Liver (tissue), 9 donors: ENCODE measurements around the gene MGAT5. TPM values are rescaled to one million over a fixed set of nuclear protein-coding genes. Genes with fewer than 3 reads are reported as not detected.

Experiments used
- DNase-seq: peaks from one replicate; pipeline ENCODE4 v3.0.0-alpha.2; 2017; ENCODE audit warnings: low spot score
- H3K27ac ChIP-seq, 2 donors: one replicate each; pipeline ENCODE4 v1.7.0; 2013; ENCODE audit warnings: inconsistent platforms in 2 of 2, low read length in 2 of 2, control low read depth in 1 of 2, low read depth in 1 of 2, mild to moderate bottlenecking in 1 of 2
- H3K27me3 ChIP-seq, 4 donors: one replicate each; pipeline versions ENCODE4 v1.6.1 to v1.7.0; 2013; ENCODE audit warnings: low read length in 3 of 4, inconsistent platforms in 1 of 4, mild to moderate bottlenecking in 1 of 4, moderate library complexity in 1 of 4; ENCODE audit not compliant: control insufficient read depth in 4 of 4, insufficient read depth in 4 of 4
- H3K36me3 ChIP-seq, 4 donors: one replicate each; pipeline versions ENCODE4 v1.6.1 to v1.7.0; 2013; ENCODE audit warnings: low read length in 3 of 4, mild to moderate bottlenecking in 3 of 4, low read depth in 1 of 4, moderate library complexity in 1 of 4; ENCODE audit not compliant: control insufficient read depth in 4 of 4, insufficient read depth in 3 of 4
- H3K4me1 ChIP-seq, 4 donors: one replicate each; pipeline versions ENCODE4 v1.6.1 to v1.7.0; 2013; ENCODE audit warnings: low read length in 3 of 4, mild to moderate bottlenecking in 3 of 4, moderate library complexity in 1 of 4; ENCODE audit not compliant: control insufficient read depth in 4 of 4, insufficient read depth in 4 of 4
- H3K4me3 ChIP-seq, 3 donors: one replicate each; pipeline versions ENCODE4 v1.6.1 to v1.7.0; 2013; ENCODE audit warnings: low read length in 3 of 3, control low read depth in 1 of 3, low read depth in 1 of 3, mild to moderate bottlenecking in 1 of 3
- H3K9ac ChIP-seq, 2 donors: one replicate each; pipeline ENCODE4 v1.7.0; 2013; ENCODE audit warnings: low read length in 2 of 2, mild to moderate bottlenecking in 2 of 2, moderate library complexity in 2 of 2, control low read depth in 1 of 2, low read depth in 1 of 2
- H3K9me3 ChIP-seq, 4 donors: one replicate each; pipeline versions ENCODE4 v1.6.1 to v1.7.0; 2013; ENCODE audit warnings: low read length in 3 of 4; ENCODE audit not compliant: control insufficient read depth in 4 of 4
- EGR1 ChIP-seq, 2 donors: IDR thresholded peaks; 2 replicates each; pipeline ENCODE4 v1.6.1; 2016 to 2018; ENCODE audit warnings: antibody characterized with exemption in 2 of 2, low read depth in 2 of 2
- FOXA1 ChIP-seq: IDR thresholded peaks from 2 replicates; pipeline ENCODE4 v1.6.1; 2016; ENCODE audit warnings: antibody characterized with exemption
- FOXA2 ChIP-seq: IDR thresholded peaks from 2 replicates; pipeline ENCODE4 v1.6.1; 2016; ENCODE audit warnings: antibody characterized with exemption
- GABPA ChIP-seq, 2 donors: IDR thresholded peaks in 1 of 2; conservative IDR thresholded peaks in 1 of 2; 2 replicates each; pipeline ENCODE4 v1.6.1; 2016; ENCODE audit warnings: antibody characterized with exemption in 2 of 2, mild to moderate bottlenecking in 1 of 2, moderate library complexity in 1 of 2
- HNF4A ChIP-seq, 2 donors: conservative IDR thresholded peaks; 2 replicates each; pipeline ENCODE4 v1.6.1; 2016; ENCODE audit warnings: antibody characterized with exemption in 2 of 2, mild to moderate bottlenecking in 2 of 2
- HNF4G ChIP-seq: IDR thresholded peaks from 2 replicates; pipeline ENCODE4 v1.6.1; 2016; ENCODE audit warnings: antibody characterized with exemption
- JUND ChIP-seq, 2 donors: IDR thresholded peaks; 2 replicates each; pipeline ENCODE4 v1.6.1; 2016; ENCODE audit warnings: antibody characterized with exemption in 2 of 2
- NR2F2 ChIP-seq: IDR thresholded peaks from 2 replicates; pipeline ENCODE4 v1.6.1; 2016; ENCODE audit warnings: antibody characterized with exemption
- RAD21 ChIP-seq, 2 donors: IDR thresholded peaks; 2 replicates each; pipeline ENCODE4 v1.6.1; 2016; ENCODE audit warnings: antibody characterized with exemption in 2 of 2, mild to moderate bottlenecking in 2 of 2
- RXRA ChIP-seq, 2 donors: IDR thresholded peaks; 2 replicates each; pipeline ENCODE4 v1.6.1; 2017 to 2018; ENCODE audit warnings: antibody characterized with exemption in 2 of 2, mild to moderate bottlenecking in 1 of 2
- SP1 ChIP-seq: IDR thresholded peaks from 2 replicates; pipeline ENCODE4 v1.6.1; 2018; ENCODE audit warnings: antibody characterized with exemption, mild to moderate bottlenecking
- TAF1 ChIP-seq: conservative IDR thresholded peaks from 2 replicates; pipeline ENCODE4 v1.6.1; 2016; ENCODE audit warnings: antibody characterized with exemption, mild to moderate bottlenecking
- WGBS: extraction: QIAGEN DNeasy Blood & Tissue Kit; methylation state at CpG from one replicate; pipeline ENCODE4 v1.1.7; 2013; 5-methylcytosine and 5-hydroxymethylcytosine counted together
- polyA plus RNA-seq, 2 donors: library from polyadenylated mRNA; stranded (reverse) in 1 of 2; unstranded in 1 of 2; fragments of 200-250 nt in 1 of 2; fragments of >200 nt in 1 of 2; fragmentation: Nextera tagmentation in 1 of 2; extraction: Ambion mirVana in 1 of 2; gene quantifications; one replicate each; pipeline versions ENCODE4 v1.2.1 to v1.2.3, GENCODE V29; 2013 to 2015
- total RNA-seq, 2 donors: library from RNA; depleted of rRNA; stranded (reverse); fragments of >200 nt; gene quantifications; one replicate each; pipeline ENCODE4 v1.2.3, GENCODE V29; 2014
- TF ChIP-seq, protein P1 (sequence below): IDR thresholded peaks from 2 replicates; pipeline ENCODE4 v1.6.1; 2016; ENCODE audit warnings: antibody characterized with exemption
- TF ChIP-seq, protein P2 (sequence below): IDR thresholded peaks from 2 replicates; pipeline ENCODE4 v1.6.1; 2016; ENCODE audit warnings: antibody characterized with exemption
- TF ChIP-seq, protein P3 (sequence below): fragments of 150-350 bp; IDR thresholded peaks from 2 replicates; pipeline ENCODE4 v1.5.1; 2017; ENCODE audit warnings: improper control_type of control experiment, low read depth, low read length; ENCODE audit not compliant: missing input control
- TF ChIP-seq, protein P4 (sequence below): IDR thresholded peaks from 2 replicates; pipeline ENCODE4 v1.6.1; 2016; ENCODE audit warnings: antibody characterized with exemption, mild to moderate bottlenecking
- TF ChIP-seq, protein P5 (sequence below): IDR thresholded peaks from 2 replicates; pipeline ENCODE4 v1.6.1; 2016; ENCODE audit warnings: antibody characterized with exemption
- donor health status: healthy.
- donor health status: healthy.
- donor health status: healthy.
- donor health status: healthy.
- donor health status: healthy.

Gene MGAT5
- total and polyA plus RNA-seq, 4 donors = 1.8 to 12.7 (median 5.6) TPM

DNA sequence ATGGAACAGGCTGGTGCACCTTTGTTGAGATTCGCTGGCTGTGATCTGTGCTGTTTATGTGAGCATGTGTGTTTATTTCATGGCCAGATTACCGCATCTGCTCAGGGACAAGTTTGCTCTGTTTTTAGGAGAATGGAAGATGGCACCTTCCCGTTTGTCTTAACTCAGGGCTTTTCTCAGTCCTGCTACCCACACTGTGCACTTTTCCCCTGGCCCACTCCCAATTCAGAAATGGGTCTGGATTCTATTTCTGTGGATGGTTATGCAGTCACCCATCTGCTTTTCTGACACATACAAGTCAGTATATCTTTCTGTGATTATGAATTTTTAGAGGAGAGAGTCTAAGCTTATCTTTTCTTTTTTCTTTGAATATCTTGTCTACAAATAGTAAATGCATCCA lies 15.4 kb downstream of the MGAT5 start:
- Histone ChIP-seq H3K9me3 (no peaks in the 10 kb centered on the region), H3K27me3 (no peaks in the 10 kb centered on the region), H3K4me3 (no peak overlapping the region), H3K4me1 (no peaks in the 10 kb centered on the region), H3K9ac (no peak overlapping the region), H3K36me3 (peaks cover 0 to 4% (median 0%) of the 10 kb centered on the region in 4 donors), H3K27ac (no peak overlapping the region)
- DNase-seq = no peak
- TF ChIP-seq JUND (IDR thresholded peaks at IDR 0.05) = no peak
- TF ChIP-seq, protein P1, sequence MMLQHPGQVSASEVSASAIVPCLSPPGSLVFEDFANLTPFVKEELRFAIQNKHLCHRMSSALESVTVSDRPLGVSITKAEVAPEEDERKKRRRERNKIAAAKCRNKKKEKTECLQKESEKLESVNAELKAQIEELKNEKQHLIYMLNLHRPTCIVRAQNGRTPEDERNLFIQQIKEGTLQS = no peak
- WGBS = 95% methylated on average over 3 of the region's 3 CpGs

DNA sequence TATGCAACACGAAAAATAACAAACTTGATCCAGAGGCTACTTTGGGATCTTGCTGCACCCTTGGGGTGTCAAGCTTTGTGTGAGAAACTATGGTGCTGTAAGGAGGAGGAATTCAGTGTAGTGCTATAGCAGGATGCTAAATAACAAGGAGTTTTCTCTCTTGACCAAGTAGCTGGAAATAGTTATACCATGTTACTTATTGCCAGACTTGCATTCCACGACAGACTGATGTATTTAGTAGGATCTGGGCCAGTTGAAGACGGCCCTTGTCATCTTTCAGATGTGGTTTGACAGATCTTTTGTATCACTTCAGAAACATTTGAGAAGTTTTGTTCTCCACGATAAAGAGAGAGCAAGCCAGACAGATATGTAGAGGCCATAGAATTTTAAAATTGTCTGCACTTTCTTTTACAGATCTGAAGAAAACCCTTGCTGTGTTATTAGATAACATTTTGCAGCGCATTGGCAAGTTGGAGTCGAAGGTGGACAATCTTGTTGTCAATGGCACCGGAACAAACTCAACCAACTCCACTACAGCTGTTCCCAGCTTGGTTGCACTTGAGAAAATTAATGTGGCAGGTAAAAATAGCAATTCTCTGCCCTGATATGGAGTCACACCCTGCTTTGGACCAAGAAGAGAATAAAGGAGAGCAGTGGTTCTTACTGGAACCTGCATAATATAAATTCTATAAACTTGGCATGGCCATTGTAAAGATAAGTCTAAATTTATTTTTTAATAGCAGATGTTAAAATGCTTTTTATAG lies 16.3 kb downstream of the MGAT5 start:
- Histone ChIP-seq H3K4me1 (no peaks in the 10 kb centered on the region), H3K4me3 (no peak overlapping the region), H3K9me3 (no peaks in the 10 kb centered on the region), H3K27ac (no peak overlapping the region), H3K27me3 (no peaks in the 10 kb centered on the region), H3K9ac (no peak overlapping the region), H3K36me3 (peaks cover 0 to 4% (median 0%) of the 10 kb centered on the region in 4 donors)
- 92% methylated on average over 7 of the region's 7 CpGs for WGBS
- DNase-seq = no peak
- TF ChIP-seq, protein P2, sequence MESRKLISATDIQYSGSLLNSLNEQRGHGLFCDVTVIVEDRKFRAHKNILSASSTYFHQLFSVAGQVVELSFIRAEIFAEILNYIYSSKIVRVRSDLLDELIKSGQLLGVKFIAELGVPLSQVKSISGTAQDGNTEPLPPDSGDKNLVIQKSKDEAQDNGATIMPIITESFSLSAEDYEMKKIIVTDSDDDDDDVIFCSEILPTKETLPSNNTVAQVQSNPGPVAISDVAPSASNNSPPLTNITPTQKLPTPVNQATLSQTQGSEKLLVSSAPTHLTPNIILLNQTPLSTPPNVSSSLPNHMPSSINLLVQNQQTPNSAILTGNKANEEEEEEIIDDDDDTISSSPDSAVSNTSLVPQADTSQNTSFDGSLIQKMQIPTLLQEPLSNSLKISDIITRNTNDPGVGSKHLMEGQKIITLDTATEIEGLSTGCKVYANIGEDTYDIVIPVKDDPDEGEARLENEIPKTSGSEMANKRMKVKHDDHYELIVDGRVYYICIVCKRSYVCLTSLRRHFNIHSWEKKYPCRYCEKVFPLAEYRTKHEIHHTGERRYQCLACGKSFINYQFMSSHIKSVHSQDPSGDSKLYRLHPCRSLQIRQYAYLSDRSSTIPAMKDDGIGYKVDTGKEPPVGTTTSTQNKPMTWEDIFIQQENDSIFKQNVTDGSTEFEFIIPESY = no peak

DNA sequence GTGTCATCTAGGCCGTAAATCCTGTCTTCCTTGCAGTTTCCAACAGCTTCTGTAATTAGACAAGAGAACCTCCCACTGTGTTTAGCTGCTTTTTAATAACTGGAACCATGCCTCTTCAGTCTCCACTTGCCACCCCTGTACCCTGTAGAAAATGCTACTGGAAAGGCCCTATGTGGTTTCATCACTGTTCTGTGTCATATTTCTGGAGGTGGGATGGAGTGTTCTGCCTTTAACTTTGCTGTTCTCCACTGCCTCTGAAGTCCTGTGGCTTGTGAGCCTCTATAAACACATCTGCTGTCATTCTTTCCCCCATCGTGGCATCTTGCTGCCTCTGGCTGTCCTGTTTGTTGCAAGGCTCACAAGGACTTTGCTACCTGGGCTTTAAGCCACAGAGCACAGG lies 17.9 kb downstream of the MGAT5 start:
- DNase-seq = no peak
- H3K36me3 ChIP-seq = peaks cover 0 to 4% (median 0%) of the 10 kb centered on the region in 4 donors
- WGBS = 64% methylated on average over 2 of the region's 2 CpGs
- H3K9ac ChIP-seq = no peak overlapping the region
- no peak overlapping the region for H3K27ac ChIP-seq
- no peaks in the 10 kb centered on the region for H3K4me1 ChIP-seq
- H3K9me3 ChIP-seq = no peaks in the 10 kb centered on the region
- no peaks in the 10 kb centered on the region for H3K27me3 ChIP-seq
- H3K4me3 ChIP-seq = no peak overlapping the region
- TF ChIP-seq EGR1 (IDR thresholded peaks at IDR 0.05; ENCODE audit: low read depth in 2 of 2) = no peak
- TF ChIP-seq, protein P1 = no peak
- no peak for TF ChIP-seq GABPA (IDR thresholded peaks at IDR 0.05 in 1 of 2, conservative IDR thresholded peaks at IDR 0.05 in 1 of 2)
- TF ChIP-seq FOXA1 = no peak
- no peak for TF ChIP-seq RAD21 (IDR thresholded peaks at IDR 0.05)
- TF ChIP-seq JUND (IDR thresholded peaks at IDR 0.05) = no peak
- TF ChIP-seq TAF1 = no peak
- TF ChIP-seq, protein P2 = no peak
- no peak for TF ChIP-seq NR2F2
- TF ChIP-seq SP1 = no peak
- no peak for TF ChIP-seq HNF4G
- TF ChIP-seq, protein P3, sequence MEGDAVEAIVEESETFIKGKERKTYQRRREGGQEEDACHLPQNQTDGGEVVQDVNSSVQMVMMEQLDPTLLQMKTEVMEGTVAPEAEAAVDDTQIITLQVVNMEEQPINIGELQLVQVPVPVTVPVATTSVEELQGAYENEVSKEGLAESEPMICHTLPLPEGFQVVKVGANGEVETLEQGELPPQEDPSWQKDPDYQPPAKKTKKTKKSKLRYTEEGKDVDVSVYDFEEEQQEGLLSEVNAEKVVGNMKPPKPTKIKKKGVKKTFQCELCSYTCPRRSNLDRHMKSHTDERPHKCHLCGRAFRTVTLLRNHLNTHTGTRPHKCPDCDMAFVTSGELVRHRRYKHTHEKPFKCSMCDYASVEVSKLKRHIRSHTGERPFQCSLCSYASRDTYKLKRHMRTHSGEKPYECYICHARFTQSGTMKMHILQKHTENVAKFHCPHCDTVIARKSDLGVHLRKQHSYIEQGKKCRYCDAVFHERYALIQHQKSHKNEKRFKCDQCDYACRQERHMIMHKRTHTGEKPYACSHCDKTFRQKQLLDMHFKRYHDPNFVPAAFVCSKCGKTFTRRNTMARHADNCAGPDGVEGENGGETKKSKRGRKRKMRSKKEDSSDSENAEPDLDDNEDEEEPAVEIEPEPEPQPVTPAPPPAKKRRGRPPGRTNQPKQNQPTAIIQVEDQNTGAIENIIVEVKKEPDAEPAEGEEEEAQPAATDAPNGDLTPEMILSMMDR = no peak
- no peak for TF ChIP-seq HNF4A (conservative IDR thresholded peaks at IDR 0.05)
- no peak for TF ChIP-seq FOXA2
- TF ChIP-seq, protein P4, sequence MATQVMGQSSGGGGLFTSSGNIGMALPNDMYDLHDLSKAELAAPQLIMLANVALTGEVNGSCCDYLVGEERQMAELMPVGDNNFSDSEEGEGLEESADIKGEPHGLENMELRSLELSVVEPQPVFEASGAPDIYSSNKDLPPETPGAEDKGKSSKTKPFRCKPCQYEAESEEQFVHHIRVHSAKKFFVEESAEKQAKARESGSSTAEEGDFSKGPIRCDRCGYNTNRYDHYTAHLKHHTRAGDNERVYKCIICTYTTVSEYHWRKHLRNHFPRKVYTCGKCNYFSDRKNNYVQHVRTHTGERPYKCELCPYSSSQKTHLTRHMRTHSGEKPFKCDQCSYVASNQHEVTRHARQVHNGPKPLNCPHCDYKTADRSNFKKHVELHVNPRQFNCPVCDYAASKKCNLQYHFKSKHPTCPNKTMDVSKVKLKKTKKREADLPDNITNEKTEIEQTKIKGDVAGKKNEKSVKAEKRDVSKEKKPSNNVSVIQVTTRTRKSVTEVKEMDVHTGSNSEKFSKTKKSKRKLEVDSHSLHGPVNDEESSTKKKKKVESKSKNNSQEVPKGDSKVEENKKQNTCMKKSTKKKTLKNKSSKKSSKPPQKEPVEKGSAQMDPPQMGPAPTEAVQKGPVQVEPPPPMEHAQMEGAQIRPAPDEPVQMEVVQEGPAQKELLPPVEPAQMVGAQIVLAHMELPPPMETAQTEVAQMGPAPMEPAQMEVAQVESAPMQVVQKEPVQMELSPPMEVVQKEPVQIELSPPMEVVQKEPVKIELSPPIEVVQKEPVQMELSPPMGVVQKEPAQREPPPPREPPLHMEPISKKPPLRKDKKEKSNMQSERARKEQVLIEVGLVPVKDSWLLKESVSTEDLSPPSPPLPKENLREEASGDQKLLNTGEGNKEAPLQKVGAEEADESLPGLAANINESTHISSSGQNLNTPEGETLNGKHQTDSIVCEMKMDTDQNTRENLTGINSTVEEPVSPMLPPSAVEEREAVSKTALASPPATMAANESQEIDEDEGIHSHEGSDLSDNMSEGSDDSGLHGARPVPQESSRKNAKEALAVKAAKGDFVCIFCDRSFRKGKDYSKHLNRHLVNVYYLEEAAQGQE = no peak
- no peak for TF ChIP-seq RXRA (IDR thresholded peaks at IDR 0.05)
- TF ChIP-seq, protein P5, sequence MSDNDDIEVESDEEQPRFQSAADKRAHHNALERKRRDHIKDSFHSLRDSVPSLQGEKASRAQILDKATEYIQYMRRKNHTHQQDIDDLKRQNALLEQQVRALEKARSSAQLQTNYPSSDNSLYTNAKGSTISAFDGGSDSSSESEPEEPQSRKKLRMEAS = no peak
